ENCODE results near the gene DIO3.

DNA sequence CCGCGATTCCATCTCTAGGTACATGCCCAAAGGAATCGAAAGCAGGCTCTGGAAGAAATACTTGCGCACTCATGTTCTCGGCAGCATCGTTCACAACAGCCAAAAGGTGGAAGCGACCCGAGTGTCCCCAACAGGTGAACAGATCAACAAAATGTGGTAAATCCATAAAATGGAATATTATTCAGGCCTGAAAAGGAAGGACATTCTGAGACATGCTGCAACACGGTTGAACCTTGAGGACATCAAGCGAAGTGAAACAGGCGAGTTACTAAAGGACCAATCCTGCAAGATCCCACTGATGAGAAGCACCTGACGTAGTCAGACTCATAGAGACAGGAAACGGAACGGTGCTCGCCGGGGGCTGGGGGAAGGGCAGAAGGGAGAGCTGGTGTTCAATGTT lies 17.5 kb upstream of the DIO3 start:
- TF ChIP-seq, protein P1, sequence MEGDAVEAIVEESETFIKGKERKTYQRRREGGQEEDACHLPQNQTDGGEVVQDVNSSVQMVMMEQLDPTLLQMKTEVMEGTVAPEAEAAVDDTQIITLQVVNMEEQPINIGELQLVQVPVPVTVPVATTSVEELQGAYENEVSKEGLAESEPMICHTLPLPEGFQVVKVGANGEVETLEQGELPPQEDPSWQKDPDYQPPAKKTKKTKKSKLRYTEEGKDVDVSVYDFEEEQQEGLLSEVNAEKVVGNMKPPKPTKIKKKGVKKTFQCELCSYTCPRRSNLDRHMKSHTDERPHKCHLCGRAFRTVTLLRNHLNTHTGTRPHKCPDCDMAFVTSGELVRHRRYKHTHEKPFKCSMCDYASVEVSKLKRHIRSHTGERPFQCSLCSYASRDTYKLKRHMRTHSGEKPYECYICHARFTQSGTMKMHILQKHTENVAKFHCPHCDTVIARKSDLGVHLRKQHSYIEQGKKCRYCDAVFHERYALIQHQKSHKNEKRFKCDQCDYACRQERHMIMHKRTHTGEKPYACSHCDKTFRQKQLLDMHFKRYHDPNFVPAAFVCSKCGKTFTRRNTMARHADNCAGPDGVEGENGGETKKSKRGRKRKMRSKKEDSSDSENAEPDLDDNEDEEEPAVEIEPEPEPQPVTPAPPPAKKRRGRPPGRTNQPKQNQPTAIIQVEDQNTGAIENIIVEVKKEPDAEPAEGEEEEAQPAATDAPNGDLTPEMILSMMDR (IDR thresholded peaks at IDR 0.05; ENCODE audit: poor library complexity) = no peak
- TF ChIP-seq EZH2 (IDR thresholded peaks at IDR 0.05; ENCODE audit: borderline replicate concordance) = no peak
- no peak for TF ChIP-seq EZH2phosphoT487 (IDR thresholded peaks at IDR 0.05; ENCODE audit: low read depth, severe bottlenecking, unreplicated experiment)
